GM18517 (cell line): ENCODE results near the gene EPHB1.

Source experiments
- ATAC-seq: cut with Tn5 transposase; IDR thresholded peaks from one replicate; pipeline ENCODE4 v1.9.1; 2021; ENCODE audit warnings: mild to moderate bottlenecking, moderate library complexity; ENCODE audit not compliant: unreplicated experiment

The EPHB1 gene

DNA sequence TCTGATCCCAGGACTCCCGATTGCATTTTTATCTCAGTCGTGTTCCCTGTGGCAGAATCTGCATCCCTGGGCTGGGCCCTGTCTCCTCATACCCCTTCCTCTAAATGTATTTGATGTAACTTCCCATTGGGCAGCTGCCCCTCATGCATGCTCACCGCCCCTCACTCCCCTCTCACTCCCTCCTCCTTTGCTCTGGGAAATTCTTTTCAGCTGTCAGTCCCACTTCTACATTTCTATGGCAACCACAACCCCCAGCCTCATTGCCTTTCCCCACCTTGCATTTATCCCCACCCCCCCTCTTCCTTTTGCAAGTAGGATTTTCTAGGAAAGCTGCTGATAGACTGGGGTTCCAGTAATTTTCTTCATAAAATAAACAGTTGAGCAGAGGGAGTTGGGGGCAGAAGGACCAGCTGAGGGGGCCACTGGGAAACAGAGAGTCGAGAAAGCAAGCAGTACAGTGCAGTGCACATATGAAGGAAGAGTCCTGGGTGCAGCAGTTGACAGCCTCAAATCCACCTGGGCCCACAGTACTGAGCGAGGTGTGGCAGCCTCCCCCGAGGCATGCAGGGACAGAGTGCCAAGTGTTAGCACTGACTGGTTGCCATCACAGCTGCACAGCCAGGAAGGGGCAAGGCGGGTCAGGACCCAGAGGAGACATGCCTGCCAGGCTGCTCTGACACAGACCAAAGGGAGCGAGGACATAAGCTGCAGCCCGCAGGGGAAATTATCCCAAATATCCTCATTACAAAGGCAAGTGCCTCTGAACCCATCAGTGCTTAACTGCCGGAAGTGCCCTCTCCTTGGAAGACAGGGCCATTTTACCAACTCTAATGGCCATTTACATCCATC, 476.3 kb downstream of the EPHB1 start:
- no peak for ATAC-seq

DNA sequence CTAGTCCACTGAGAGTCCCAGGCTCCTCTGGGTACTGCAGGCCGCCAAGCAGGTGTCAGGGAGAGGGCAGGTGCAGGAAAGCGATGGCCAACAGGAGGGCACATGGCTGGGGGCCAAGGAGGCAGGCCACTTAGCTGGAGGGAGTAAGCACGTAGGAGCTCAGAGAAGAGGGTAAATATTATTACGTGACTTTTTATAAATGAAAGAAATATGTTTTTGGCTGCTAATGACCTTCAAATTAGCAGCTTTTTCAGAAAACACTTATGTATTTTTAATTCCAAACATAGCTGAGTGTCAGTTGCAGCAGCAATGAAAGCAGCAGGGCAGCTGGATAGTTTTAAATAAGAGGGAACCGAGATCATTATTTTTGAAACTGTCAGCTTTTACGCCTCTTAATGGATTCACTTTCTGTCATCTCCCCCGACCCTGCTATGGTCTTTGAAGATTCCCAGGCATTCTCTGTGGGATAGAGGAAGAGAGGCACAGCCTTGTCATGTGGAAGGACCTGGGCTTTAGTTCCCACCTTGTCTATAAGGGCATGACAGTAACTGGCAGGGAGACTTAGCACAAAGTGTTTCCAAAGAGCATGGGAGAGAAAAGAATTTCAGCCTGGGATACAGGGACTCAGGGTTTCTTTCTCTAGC, 477.1 kb downstream of the EPHB1 start:
- ATAC-seq = no peak

DNA sequence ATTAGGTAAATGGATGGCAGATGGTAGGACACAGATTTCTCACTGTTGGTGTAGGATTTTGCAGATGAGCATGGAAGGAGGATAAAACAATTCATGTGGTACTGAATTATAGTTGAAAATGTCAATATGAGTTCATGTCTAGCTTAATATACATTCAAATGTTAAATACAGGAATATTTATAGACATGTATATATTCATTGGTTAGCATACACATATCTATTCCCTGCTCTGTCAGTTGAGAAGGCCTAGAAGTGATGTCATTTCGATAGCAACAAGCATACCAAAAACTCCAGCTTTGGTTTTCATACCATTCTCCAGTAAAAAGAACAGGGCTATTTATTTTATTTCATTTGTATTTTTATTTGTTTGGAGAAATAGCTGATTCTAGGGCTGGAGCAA, 497.1 kb downstream of the EPHB1 start:
- ATAC-seq = no peak

DNA sequence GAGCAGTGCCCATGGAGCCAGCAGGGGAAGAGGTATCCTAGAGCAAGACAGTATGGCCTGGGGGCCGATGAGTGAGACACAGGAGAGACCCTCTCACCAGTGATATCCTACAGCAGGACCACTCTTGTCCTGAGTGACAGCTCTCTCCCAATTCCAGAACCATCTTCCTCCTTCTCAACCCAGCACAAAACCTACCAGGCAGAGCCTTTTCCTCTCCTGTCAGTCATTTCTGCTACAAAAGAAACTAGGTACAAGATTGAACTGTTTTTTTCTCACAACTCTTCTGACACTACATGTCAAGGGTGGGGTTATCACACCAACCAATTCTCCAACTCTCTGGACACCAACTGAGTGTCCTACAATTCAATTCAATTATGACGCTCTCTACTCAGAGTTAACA, 506.6 kb downstream of the EPHB1 start:
- no peak for ATAC-seq

DNA sequence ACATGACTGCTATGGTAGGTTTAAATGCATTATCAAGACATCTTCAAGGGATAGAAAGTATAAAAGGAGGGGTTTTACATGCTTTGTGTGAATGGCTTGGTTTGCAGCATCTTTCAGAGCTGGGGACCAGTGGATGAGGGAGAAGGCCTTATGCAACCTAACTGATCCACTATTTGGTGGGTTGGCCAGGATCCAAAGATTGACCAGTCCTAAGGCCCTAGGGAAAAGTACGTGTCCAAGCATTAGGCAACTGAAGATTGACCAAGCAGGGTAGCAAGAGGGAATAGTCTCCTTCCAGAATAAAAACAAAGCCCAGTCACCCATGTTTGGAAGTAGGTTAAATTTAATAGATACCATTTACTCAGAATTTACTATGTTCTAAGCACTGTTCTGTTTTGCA, 509.3 kb downstream of the EPHB1 start:
- no peak for ATAC-seq
